Activated naive CD8-positive, alpha-beta T cell (primary cell): ENCODE results near the gene CD82.
A peak's percentile ranks its signal among the peaks of the same experiment; 100 is the strongest.

Source experiments
- H3K27ac Mint-ChIP-seq: one replicate; pipeline ENCODE4 v1.8.0; 2021; ENCODE audit warnings: mixed read lengths
- H3K27me3 Mint-ChIP-seq: one replicate; pipeline ENCODE4 v1.8.0; 2021; ENCODE audit warnings: mixed read lengths
- H3K36me3 Mint-ChIP-seq: one replicate; pipeline ENCODE4 v1.8.0; 2021; ENCODE audit warnings: mixed read lengths
- H3K4me1 Mint-ChIP-seq: one replicate; pipeline ENCODE4 v1.8.0; 2021; ENCODE audit warnings: low read depth, mixed read lengths
- H3K4me3 Mint-ChIP-seq: one replicate; pipeline ENCODE4 v1.8.0; 2021; ENCODE audit warnings: mild to moderate bottlenecking, mixed read lengths
- H3K9me3 Mint-ChIP-seq: one replicate; pipeline ENCODE4 v1.8.0; 2021; ENCODE audit warnings: low read depth, mixed read lengths

The CD82 gene

DNA sequence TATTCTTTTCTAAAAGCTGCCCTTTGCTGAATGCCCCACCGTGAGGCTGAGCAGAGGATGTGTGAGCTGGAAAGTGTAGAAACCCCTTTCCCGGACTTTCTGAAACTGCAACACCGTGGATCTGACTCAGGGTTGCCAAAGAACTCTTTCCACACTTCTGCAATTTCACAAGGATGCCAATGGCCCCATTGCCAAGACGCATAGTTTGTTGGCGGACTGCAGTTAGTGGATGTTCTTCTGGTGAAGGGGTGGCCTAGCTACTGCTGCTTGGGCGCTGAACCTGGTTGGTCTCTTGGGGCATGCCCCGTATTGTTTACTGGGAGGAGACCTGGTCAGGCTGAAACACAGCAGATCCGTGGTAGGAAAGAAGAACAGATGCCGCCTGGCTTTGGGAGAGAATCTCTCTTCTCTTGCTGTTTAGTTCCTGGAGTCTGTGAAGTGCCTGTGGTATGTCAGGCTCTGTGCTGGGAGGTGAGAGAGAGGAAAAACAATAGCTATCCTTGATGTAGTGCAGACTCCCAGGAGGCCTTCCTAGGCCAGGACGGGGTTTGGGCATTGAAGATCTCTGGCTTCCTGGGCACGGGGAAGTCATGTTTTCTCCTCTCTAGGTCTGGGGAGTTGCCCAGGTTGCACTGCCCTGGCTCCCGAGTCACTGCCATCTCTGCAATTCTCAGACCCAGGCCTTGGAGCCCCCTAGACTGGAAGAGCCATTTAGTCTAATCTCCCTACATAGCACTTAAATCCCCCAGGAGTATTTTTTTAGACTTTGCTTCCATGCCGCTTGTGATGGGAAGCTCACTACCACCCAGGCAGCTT lies 26.9 kb downstream of the CD82 start:
- Mint-ChIP-seq H3K9me3 (no peaks in the 10 kb centered on the region), H3K27ac (peak overlapping the region; percentile 22), H3K27me3 (no peaks in the 10 kb centered on the region), H3K4me3 (no peak overlapping the region), H3K4me1 (peaks cover 57% of the 10 kb centered on the region), H3K36me3 (peaks cover 11% of the 10 kb centered on the region)

DNA sequence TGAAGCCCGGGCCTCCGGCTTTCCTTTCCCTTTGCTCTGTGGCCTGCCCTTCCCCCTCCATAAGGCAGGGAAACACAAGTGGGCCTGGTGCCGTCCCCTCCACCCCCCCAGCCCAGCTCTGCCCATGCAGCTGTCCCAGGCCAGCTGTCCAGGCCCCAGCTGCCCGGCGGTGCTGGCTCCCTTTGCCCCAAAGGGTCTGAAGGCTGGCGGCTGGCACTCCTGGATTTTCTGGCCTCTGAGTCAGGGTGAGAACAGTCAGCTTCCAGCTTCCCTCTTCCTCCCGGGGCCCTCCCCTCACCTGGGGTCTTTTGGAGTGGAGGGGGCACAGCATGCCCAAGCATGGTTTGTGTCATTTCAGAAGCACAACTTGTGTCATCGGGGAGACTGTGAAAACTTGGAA lies 27.8 kb downstream of the CD82 start:
- H3K27me3 Mint-ChIP-seq: no peaks in the 10 kb centered on the region
- H3K9me3 Mint-ChIP-seq: no peaks in the 10 kb centered on the region
- peaks cover 10% of the 10 kb centered on the region for H3K36me3 Mint-ChIP-seq
- no peak overlapping the region for H3K4me3 Mint-ChIP-seq
- no peak overlapping the region for H3K27ac Mint-ChIP-seq
- peaks cover 64% of the 10 kb centered on the region for H3K4me1 Mint-ChIP-seq

DNA sequence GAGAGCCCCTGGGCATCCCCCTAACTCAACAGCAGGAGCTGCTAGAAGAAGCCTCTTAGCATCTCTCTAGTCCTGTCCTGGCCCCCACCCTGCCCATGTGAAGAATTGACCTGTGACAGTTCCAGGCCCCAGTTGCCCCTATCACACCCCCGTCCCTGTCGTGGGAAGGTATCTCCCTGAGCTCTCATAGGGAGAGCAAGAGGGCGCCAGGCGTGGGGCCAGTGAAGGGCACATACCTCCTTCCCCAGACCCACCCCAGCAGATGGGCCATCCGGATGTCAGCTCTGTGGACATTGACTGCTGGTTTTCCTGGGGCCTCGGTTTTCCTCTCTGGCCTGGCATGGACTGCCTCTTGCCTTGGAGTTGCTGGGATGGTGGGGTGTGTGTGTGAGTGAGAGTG lies 29.5 kb downstream of the CD82 start:
- peak overlapping the region; percentile 38 for H3K4me3 Mint-ChIP-seq
- H3K9me3 Mint-ChIP-seq: no peaks in the 10 kb centered on the region
- peaks cover 65% of the 10 kb centered on the region for H3K4me1 Mint-ChIP-seq
- peak overlapping the region; percentile 46 for H3K27ac Mint-ChIP-seq
- H3K36me3 Mint-ChIP-seq: peaks cover 5% of the 10 kb centered on the region
- no peaks in the 10 kb centered on the region for H3K27me3 Mint-ChIP-seq

DNA sequence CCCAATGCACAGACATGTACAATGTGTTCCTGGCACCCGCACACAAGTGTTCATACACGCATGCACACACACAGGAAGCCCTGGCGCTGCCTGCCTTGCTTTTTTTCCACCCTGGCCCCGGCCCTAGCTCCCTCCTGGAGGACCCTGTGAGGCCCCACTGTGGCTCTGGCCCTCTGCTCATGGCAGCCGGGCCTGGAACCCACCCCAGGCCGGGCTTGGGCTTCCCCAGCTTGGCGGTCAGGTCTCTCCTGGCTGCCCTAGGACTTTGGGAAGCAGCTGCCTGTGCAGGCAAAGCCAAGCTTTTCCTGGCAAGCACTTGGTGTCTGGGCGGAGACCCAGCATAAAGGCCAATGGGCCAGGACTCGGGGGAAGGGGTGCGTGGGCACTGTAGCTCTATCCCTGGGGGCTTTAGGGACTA lies 30.5 kb downstream of the CD82 start:
- H3K4me1 Mint-ChIP-seq: peaks cover 69% of the 10 kb centered on the region
- H3K36me3 Mint-ChIP-seq: peaks cover 7% of the 10 kb centered on the region
- H3K9me3 Mint-ChIP-seq: no peaks in the 10 kb centered on the region
- peak overlapping the region; percentile 84 for H3K27ac Mint-ChIP-seq
- no peaks in the 10 kb centered on the region for H3K27me3 Mint-ChIP-seq
- peak overlapping the region; percentile 66 for H3K4me3 Mint-ChIP-seq

DNA sequence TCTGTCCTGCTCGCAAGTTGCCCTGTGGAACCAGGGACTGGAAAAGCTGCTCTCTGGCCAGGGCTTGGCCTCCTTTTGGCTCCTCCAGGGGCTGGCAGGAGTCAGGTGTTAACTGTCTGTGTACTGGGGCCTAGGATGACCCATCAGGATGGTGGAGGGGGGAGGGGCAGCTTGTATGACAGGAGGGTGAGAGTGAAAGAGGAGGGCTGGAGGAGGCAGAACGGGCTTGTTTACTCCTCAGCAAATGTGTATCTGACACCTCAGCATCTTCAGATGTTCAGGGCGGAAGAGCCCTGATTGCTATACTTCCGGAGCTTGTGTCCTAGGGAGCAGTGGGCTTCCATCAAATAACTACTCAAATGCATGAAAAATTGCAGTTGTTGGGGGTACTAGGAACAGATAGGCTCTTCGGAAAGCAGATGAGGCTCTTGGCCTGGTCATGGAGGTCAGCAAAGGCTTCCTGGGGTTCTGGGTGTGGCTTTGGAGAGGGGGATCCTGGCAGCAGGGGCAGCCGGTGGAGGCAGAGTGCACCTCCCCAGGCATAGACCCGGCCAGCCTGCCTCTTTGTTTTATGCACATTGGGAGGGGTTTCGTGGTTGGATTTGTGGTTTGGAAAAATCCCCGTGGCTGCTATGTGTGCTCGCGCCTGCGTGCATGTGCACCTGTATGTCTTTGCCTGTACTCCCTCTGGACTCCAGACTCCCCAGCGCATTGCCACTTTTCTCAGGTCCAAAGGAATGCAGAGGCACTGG lies 31.2 kb downstream of the CD82 start:
- Mint-ChIP-seq H3K36me3 (peaks cover 7% of the 10 kb centered on the region), H3K4me1 (peaks cover 71% of the 10 kb centered on the region), H3K4me3 (peak overlapping the region; percentile 66), H3K27me3 (no peaks in the 10 kb centered on the region), H3K27ac (peak overlapping the region; percentile 84), H3K9me3 (no peaks in the 10 kb centered on the region)

DNA sequence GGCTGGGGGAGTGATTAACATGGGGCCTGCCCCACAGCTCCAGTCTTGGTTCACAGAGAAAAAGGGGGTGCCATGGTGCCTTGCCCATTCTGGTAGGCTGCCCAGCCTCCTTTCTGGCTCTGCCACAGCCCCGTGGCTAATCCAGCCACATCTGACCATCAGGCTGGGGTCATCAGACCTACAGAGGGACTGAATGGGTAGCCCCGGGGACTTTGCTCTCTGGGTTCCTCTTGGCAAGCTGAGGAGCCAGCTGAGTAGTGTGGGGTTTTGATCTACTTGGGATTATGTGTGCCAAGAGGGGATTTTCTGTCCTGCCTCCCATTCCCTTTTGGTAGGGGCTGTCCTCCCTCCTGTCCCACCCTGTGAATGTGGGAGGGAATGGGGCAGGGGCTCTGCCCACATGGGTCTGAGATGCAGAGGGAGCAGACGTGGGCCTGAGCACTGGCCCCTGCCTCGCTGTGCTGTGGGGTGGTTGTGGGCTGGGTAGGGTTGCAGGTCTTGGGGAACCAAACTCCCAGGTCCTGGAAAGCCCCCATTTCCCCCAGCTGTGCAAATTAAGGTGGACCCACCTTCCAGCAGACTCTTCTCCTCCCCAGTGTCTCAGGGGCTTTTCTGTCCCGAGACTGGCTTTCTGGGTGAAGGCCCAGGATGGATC lies 32.0 kb downstream of the CD82 start:
- H3K4me1 Mint-ChIP-seq: peaks cover 73% of the 10 kb centered on the region
- peak overlapping the region; percentile 84 for H3K27ac Mint-ChIP-seq
- peaks cover 7% of the 10 kb centered on the region for H3K36me3 Mint-ChIP-seq
- H3K27me3 Mint-ChIP-seq: no peaks in the 10 kb centered on the region
- H3K9me3 Mint-ChIP-seq: no peaks in the 10 kb centered on the region
- H3K4me3 Mint-ChIP-seq: peak overlapping the region; percentile 66

DNA sequence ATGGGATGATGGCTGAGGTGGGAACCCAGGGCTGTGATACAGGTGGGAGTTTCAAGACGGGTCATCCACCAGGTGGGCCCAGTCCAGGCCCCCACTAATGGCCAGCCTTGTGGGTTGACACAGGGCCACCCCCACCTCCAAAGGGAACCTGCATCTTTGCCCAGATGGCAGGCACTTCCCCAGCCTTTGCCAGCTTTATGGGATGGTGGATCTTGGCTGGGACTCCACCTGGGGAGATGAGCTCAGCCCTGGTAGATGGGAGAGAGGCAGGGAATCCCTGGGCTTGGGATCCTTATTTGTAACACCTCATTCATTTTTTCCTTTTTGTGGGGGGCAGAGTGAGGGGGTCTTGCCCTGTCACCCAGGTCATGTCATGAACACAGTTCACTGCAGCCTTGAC lies 33.4 kb downstream of the CD82 start:
- Mint-ChIP-seq H3K4me1 (peaks cover 74% of the 10 kb centered on the region), H3K27me3 (no peaks in the 10 kb centered on the region), H3K27ac (no peak overlapping the region), H3K36me3 (peaks cover 9% of the 10 kb centered on the region), H3K4me3 (no peak overlapping the region), H3K9me3 (no peaks in the 10 kb centered on the region)

DNA sequence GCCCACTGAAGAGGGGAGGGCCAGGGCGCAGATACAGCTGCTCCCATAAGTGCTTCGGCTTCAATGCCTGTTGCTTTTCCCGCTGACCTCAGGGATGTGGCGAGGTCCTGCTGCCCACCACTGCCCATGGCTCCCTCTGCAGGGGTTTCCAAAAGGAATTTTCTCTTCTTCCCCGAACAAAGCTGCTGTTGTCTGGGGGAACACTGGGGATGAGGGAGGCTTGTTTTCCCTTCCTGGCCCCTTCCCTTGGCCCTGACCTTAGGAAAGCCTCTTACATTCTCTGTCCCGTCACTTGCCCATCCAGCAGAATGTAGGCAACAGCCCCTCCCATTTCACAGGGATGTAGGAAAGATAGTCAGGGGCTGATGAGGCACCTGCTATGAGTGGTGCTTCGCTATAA lies 34.8 kb downstream of the CD82 start:
- H3K27me3 Mint-ChIP-seq: no peaks in the 10 kb centered on the region
- peaks cover 11% of the 10 kb centered on the region for H3K36me3 Mint-ChIP-seq
- no peaks in the 10 kb centered on the region for H3K9me3 Mint-ChIP-seq
- peak overlapping the region; percentile 72 for H3K27ac Mint-ChIP-seq
- H3K4me3 Mint-ChIP-seq: no peak overlapping the region
- peaks cover 65% of the 10 kb centered on the region for H3K4me1 Mint-ChIP-seq

DNA sequence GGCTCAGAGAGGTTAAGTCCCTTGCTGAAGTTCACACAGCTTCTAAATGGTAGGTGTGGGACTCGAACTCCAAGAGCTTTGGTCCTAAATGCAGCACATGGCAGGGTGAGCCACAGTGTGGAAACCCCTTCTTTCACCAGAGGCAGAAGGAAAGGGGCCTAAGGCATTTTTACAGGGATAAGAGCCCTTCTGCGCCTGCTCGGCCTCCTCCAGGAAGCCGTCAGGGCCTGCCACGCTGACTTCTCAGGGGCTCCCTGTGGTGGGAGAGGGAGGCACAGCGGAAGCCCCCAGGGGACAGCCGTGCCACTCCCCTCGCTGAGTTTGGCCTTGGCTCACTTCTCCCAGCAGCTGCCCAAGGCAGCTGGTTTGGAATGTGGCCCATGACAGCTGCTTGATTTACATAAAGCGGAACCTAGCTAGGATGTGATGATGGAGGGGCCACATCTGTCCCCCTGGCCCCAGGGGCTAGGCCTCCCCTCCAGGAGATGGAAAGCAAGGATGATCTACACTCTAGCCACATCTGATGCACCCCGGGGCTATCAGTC lies 35.4 kb downstream of the CD82 start:
- H3K27ac Mint-ChIP-seq: peak overlapping the region; percentile 72
- peaks cover 14% of the 10 kb centered on the region for H3K36me3 Mint-ChIP-seq
- H3K4me1 Mint-ChIP-seq: peaks cover 58% of the 10 kb centered on the region
- peak overlapping the region; percentile 30 for H3K4me3 Mint-ChIP-seq
- H3K27me3 Mint-ChIP-seq: no peaks in the 10 kb centered on the region
- H3K9me3 Mint-ChIP-seq: no peaks in the 10 kb centered on the region

DNA sequence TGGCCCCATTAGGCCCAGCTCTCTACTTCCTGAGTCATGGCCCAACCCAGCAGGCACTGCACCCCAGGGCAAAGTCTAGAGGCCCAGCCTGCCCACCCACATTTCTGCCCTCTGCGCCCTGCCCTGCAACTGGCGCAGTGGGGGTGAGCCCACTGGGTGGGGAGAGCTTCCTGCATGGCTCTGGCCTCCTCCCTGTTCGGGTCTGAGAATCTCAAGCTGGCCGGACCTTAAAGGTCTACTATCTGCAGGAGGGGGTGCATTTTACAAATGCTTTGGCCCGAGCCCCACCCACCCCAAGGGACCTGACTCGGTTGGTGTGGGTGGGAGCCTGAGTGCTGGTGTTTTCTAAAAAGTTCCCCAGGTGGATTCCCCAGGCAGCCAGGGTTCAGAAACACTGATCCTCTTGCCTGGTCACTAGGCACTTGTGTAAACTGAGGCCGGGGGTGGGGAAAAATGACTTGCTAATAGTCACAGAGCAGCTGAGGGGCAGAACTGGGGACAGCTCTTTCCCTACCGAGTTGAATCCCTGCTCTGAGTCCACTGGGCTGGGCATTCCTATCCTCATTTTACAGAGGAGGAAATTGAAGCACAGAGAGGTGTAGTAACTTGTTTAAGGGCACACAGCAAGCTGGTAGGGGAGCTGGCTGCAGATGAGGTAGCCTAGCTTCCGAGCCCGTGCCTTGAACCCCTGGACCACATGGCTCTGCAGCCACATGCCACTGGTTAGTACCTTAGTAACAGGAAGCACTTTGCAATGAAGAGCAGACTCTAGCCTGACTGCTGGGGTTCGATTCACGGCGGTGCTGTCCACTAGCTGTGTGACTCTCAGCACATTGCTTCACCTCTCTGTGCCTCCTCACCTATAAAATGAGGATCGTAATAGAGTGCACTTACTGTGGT lies 36.3 kb downstream of the CD82 start:
- Mint-ChIP-seq H3K4me1 (peaks cover 55% of the 10 kb centered on the region), H3K4me3 (no peak overlapping the region), H3K27ac (peak overlapping the region; percentile 58), H3K9me3 (no peaks in the 10 kb centered on the region), H3K36me3 (peaks cover 17% of the 10 kb centered on the region), H3K27me3 (no peaks in the 10 kb centered on the region)

DNA sequence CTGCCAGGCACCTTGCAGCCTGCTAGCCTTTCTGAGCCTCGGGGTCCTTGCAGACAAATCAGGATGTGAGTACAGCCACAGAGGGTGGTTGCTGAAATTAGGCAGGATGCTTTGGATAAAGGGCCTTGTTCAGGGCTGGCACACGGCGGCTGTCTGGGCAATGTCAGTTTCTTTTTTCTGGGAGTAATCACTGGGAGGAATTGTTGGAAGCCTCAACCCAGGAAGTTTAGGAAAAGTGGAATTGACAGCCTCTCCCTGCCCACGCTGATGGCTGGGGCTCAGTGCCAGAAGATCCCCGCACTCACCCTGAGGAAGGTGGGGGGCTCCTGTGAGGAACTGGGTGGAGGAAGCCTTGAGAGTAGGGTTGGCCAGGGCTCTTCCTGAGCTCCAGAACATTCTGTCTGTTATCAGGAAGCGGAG lies 37.4 kb downstream of the CD82 start:
- H3K9me3 Mint-ChIP-seq: no peaks in the 10 kb centered on the region
- H3K4me3 Mint-ChIP-seq: no peak overlapping the region
- no peak overlapping the region for H3K27ac Mint-ChIP-seq
- peaks cover 55% of the 10 kb centered on the region for H3K4me1 Mint-ChIP-seq
- H3K36me3 Mint-ChIP-seq: peaks cover 22% of the 10 kb centered on the region
- no peaks in the 10 kb centered on the region for H3K27me3 Mint-ChIP-seq

DNA sequence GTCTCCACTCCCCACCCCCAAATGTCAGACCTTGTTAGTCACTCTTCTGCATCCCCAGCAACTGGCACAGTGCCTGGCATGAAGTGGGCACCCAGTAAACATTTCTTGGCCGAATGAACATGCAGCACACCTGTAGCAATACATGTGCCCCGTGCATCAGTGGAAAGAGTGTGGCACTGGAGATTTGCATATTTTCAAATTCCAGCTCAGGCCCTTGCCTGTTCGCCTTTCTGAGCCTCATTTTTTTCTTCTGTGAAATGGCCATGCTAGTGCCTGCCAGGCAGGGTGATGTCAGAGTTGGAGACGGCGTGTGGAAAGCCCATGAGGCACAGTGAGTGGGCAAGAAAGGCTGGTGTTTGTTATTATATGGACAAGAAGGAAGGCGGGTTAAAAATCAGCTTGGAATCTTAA lies 38.7 kb downstream of the CD82 start:
- peaks cover 63% of the 10 kb centered on the region for H3K4me1 Mint-ChIP-seq
- H3K27ac Mint-ChIP-seq: peak overlapping the region; percentile 64
- peak overlapping the region; percentile 50 for H3K4me3 Mint-ChIP-seq
- H3K27me3 Mint-ChIP-seq: no peaks in the 10 kb centered on the region
- H3K36me3 Mint-ChIP-seq: peaks cover 27% of the 10 kb centered on the region
- H3K9me3 Mint-ChIP-seq: no peaks in the 10 kb centered on the region

DNA sequence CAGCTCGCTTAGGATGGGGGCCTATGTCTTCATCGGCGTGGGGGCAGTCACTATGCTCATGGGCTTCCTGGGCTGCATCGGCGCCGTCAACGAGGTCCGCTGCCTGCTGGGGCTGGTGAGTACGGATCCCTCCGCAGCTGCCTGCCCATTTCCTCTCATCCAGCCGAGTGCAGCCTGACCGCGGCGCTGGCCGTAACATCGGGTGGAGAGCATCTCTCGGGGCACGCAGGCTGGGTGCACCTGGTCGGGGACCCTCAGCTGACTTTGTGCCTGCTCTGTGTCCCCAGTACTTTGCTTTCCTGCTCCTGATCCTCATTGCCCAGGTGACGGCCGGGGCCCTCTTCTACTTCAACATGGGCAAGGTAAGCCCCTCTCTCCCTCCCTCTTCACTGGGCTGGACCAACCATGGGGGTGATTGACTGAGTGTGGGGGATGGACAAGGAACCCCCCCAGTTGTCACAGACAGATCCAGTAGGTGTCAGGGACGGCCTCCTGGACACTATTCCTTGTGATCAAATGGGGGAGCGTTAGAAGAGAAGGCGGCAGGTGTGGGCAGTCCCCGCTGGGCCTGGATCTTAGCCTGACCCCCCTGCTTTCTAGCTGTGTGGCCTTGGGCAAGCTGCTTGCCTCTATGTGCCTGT lies 39.7 kb downstream of the CD82 start:
- H3K27ac Mint-ChIP-seq: peak overlapping the region; percentile 28
- H3K9me3 Mint-ChIP-seq: no peaks in the 10 kb centered on the region
- H3K4me3 Mint-ChIP-seq: no peak overlapping the region
- H3K27me3 Mint-ChIP-seq: no peaks in the 10 kb centered on the region
- H3K36me3 Mint-ChIP-seq: peaks cover 33% of the 10 kb centered on the region
- H3K4me1 Mint-ChIP-seq: peaks cover 68% of the 10 kb centered on the region

DNA sequence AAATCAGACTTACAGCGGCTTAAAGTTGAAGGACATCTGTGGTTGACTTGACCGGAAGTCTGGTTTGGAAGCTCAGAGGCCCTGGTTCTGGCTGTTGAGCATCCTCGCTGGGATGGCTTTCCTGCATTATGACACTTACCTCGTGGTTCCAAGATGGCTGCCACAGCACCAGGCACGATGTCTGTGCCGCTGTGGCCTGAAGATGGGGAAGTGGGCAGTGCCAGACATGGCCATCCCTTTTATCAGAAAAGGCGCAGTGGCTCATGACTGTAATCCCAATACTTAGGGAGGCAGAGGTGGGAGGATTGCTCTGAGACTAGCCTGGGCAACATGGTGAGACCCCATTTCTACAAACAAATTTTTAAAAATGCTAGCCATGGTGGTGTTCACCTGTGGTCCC lies 40.5 kb downstream of the CD82 start:
- H3K36me3 Mint-ChIP-seq: peaks cover 30% of the 10 kb centered on the region
- peaks cover 71% of the 10 kb centered on the region for H3K4me1 Mint-ChIP-seq
- no peak overlapping the region for H3K27ac Mint-ChIP-seq
- no peaks in the 10 kb centered on the region for H3K9me3 Mint-ChIP-seq
- no peak overlapping the region for H3K4me3 Mint-ChIP-seq
- H3K27me3 Mint-ChIP-seq: no peaks in the 10 kb centered on the region
